Stimulated activated CD8-positive, alpha-beta memory T cell treated with anti-CD3 and anti-CD28 coated beads, Interleukin-12 subunit alpha, Interleukin-12 subunit beta, amount 100 ng/mL, for 1 hour (primary cell): ENCODE results near the gene PHF24.

Source experiments
- DNase-seq: peaks from one replicate; pipeline ENCODE4 v3.0.0-alpha.2; 2020; ENCODE audit warnings: low read depth

PHF24 gene

DNA sequence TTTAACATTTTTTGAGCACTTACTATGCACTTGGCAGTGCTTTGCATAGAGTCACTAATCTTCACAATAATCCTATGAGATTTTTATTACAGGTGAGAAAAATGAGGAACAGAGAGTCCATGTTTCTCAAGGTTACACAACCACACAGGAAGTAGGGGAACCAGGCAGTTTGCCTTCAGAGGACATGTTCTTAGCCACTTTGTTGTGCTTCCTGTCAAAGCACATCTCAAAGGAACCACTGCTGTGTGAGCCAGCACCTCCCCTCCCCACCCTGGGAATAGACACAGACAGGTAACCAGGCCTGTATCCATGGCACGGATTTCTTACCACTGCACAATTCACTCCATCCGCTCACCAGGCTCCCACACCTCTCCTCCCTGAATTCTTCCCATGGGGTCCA, 25.1 kb downstream of the PHF24 start:
- no peak for DNase-seq

DNA sequence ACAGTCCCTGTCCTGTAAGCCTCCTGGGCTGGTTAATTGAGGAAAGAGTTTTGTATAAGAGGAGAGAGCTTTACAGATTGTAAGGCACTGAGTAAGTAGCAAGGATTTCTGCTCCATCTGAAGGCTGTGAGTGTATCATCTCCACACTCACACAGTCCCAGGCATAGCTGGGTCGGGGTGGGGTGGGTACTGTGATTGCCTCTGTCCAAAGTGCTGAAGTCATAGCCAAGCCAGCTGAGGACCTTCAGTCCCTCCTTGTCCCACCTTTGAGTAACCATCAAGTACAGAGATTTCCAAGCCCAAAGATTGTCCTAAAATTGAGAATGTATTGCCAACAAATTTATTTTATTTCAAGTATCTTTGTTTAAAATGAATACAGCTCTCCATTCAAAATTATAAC, 26.0 kb downstream of the PHF24 start:
- no peak for DNase-seq

DNA sequence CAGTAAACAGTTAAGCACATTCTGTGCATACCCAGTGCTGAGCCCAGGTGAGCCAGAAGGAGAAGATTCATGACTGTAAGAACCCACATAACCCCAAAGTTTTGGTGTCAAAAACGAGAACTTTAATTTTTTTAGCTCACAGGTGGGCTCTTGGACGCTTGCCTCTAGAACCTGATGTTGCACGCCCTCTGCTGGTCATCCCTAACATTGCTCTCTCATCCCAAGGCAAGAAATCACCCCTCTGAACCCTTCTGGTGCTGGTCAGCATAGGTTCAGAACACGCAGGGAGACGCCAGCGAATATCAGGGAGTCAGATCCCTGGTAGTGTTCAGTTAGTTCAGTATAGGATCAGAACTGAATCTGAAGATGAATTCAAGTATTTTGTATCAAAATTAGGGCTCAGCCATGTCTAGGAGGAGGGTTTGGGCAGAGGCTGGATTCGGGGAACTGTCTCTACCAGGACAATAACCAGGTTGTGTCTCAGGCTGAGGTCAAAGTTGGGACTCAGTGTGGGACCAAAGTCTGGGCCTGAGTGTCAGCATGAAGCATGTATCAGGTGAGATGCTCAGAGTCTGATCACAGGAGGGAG, 27.3 kb downstream of the PHF24 start:
- DNase-seq = peak; percentile 45

DNA sequence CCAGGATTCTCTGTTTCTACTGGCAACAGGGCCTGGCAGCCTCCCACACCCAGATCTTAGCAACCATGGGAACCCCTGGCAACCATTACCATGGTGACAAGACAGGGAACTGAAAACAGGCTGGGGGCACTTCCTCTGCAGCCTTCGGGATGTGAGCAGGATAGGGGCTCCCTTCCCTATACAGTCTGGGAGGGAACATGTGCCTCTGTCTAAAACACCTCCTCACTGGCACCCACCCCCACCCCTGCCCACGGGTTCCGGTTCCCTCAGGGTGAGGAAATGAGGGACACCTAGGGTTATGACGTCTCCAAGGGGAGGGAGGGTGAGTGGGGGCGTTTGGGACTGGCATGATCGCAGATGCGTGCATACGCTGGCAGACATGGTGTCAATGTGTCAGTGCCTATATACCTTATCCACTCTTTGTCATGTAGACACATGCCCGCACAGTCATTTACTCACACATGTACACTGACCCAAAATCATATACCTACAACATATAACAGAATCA, 28.5 kb downstream of the PHF24 start:
- DNase-seq = no peak

DNA sequence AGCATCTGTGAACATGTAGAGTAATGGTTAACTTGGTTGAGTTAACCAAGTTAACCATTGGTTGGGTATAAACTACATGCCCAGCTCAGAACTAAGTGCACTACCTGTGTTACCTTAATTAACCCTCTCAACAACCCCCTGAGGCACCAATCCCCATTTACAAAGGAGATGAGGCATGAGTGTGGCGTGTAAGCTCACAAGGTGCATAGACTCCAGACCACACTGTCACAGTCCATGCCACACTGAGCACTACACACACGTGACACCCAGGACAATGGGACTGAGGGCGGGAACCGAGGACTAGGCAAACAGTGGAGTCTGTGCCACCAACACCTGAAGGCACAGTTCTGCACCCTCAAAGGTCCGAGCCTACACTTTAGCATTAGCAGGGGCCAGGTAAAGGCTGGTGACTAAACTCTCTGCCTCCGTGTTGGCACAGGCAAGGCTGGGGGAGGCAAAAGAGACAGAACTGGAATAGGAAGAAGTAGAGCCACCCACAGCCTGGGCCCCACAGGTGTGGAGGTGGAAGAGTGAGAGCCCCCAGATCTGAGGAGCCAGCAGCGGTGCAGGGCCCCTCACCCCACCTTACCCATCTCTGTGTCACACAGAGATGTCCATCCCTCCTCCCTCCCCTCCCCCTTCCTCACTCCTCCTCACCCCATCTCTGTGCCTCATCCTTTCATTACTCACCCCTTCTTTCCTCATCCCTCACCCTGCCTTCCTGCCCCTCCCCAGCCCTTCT, 29.2 kb downstream of the PHF24 start:
- no peak for DNase-seq

DNA sequence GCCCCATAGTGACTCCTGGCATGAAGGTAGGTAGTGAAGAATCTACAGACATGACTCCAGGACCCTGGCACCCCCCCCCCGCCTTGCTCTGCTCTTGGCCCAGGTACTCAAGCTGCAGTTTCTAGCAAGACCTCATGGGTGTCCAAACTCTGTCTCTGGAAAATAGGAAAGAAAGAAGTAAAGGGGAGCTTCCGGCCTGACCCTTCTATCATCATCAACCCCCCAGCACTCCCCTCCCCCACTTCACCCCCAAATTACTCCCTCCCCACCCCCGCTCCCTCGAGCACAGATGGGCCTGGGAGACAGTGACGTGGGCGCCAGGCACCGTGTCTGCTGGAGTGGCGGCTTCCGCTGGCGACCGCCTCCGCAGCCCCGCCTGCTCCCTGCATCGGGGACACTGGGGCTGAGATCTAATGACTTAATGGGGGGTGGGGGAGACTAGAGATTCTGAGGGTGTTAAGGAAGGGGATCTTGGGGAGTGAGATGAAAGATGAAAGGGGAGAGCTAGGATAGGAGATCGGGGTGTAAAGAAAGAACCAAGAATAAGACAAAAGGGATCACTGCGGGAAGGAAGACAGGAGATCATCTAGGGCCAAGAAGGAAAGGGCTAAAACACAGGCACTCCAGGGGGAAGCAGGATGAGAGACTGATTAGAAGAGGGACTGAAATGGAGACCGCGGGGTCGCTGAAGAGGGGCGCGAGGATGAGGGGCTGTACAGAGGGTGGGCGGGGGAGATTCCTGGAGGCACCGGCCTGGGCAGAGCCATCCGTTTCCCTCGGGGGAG, 30.3 kb downstream of the PHF24 start:
- DNase-seq = no peak

DNA sequence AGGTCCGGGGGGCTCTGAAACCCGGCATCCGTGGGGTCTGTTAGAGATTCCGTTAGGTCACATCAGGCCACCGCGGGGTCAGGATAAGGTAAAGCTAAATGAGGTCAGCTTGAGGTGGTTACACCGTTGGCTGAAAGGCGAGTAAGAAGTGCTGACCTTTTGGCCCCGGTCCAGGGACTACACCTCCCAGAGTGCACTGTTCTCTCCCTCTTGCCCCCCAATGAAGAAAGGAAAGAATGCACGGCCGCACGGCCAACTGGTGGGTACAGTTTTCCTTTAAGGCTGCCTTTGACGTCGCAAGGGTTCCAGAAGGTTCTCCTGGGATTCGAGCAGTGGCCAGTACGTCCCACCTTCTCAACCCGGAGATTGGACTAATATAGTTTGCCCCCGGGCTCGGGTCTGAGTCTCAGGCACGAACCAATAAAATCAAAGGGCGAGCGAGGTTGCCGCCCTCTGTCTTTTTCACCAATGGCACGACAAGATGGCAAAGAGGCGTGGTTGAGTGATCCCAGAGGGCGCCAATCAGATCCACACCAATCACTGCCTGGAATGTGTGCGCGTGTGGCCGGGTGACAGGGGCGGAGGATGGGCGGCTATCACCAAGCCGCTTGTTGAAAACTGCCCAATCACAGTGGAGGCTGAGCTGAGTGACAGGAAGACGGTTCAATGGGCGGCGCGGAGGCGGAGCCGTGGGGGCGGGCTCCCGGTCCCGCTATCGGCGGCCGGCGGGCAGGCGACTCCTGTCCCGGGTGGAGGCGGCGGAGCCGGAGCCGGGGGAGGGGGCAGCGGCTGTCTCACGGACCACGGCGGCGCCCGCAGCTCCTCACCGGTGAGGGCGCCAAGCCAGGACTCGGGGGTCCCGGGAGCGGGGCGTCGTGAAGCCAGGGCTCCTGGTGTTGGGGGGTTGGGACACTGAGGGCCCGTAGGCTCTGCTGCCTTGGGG, 31.2 kb downstream of the PHF24 start, which contains the start of gene DNAJB5:
Gene DNAJB5, plus strand, starts transcription at position 743 of the 943 bp plus-strand sequence. CDS start 886 bp downstream, outside the sequence.
- DNase-seq = peak; percentile 93

DNA sequence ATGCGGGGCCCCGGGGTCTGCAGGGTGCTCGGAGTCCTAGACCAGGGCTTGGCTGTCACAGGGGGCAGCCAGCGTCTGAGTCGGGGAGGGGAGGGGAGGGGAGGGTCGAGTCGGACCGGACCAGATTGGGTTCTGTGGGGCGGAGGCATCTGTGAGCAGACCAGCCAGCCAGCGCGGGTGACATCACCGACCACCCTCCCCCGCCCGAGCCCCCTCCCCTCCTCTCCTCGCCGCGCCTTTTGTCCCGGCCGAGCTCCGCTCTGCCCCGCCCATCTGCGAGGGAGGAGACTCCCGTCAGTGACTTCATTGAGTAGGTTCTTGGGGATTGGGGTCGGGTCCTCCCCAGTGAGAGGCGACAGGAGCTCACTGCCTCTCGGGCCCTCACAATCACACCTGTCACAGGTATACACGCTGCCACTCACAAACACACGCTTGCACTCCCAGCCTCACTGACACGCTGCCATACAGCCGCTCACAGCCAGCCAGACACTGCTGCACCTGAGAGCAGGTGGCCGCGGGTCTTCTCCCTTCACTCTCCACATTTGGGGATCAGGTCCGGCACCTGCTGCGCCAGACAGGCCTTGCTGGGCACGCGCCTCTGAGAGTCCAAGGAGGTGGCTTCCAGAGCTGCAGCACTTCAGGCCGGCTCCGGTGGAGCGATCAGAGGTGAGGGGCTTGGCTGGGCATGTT, 32.0 kb downstream of the PHF24 start:
- no peak for DNase-seq

DNA sequence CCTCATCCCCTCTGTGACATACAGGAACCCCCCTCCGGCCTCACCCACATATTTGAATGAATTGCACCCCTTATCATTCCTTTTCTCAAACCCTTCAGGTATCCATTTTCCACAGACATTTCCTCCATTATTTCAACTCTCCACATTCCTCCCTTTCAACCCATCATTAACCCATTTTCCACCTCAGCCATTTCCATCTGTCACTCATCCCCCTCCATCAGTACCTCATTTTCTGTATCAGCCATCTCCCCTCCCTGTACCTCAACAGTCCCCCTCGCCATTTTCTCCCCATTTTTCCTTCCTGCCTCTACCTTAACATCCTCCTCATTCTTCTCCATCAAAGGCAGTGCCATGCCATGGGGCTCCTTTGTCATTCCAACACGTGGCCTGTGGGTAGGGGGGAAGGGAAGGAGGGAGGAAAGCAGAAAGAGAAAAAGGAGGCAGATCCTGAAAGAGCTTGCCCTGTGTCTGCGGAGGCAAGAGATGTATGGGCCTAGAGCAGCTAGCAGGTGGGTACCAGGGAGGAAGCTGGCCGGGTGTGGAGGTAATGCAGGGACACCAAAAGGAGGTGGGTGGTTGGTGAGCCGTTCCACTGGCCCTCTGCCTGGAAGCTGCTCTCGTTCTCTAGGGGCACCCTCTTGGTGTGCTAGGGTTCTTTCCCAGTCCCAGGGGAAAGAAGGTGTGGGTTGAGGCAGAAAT, 33.0 kb downstream of the PHF24 start:
- no peak for DNase-seq

DNA sequence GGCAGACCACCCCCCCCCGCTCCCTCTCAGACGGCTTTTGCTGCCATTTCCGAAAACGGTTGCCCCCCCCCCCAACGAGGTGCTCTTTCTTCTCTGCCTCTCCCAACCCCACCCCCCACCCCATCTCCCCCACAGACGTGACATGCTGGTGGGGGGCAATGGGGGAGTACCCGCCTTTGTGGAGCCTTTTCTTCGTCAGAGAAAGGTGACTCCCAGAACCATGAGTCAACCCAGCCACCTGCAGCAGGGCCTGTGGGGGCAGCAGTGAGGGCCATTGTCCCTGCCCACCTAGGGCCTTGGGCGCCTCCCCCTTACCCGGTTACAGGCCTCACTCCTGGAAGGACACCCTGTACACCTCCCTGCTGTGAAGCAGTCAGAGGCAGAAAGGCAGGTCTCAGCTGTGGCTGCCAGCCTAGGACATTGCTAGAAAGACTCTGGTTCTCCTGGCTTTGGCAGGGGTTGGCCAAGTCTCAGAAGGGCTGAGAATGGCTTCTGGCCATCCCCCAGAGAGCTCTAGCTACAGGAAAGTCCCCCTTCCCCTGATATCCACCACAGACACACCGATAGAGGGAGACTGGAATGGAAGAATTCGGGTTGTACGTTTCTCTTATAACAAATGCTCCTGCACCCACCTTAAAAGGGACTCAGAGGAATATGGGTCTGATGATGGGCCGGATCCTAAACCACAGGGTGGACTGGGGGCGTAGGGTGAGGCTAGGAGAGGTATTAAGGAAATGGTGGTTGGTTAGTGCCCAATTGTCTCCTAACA, 33.7 kb downstream of the PHF24 start:
- no peak for DNase-seq

DNA sequence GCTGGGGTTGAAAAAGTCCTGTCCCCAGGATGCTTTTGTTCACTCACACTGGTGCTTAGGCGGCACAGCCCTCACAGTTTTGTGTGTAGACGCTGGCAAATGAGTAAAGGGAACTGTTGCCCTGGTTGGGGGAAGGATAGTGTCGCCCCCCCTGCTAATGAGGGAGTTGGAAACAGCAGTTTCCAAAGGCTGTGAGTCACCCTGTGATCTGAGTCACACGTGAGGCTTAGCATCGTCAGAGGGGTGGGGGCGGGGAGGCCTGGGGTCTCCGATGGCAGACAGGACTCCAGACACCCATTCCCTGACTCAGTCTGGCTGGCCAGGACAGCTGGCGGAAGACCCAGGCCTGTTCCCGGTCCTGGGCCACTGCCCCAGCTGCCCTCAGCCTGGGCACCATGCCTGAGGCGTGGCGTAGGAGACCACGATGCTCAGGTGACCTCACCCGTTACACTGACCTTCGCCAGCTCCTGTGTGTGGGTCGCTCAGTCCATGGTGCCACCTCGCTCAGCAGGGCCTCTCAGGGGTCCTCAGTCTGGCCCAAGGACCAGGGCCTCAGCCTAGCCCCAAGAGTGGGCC, 34.4 kb downstream of the PHF24 start:
- DNase-seq = no peak

DNA sequence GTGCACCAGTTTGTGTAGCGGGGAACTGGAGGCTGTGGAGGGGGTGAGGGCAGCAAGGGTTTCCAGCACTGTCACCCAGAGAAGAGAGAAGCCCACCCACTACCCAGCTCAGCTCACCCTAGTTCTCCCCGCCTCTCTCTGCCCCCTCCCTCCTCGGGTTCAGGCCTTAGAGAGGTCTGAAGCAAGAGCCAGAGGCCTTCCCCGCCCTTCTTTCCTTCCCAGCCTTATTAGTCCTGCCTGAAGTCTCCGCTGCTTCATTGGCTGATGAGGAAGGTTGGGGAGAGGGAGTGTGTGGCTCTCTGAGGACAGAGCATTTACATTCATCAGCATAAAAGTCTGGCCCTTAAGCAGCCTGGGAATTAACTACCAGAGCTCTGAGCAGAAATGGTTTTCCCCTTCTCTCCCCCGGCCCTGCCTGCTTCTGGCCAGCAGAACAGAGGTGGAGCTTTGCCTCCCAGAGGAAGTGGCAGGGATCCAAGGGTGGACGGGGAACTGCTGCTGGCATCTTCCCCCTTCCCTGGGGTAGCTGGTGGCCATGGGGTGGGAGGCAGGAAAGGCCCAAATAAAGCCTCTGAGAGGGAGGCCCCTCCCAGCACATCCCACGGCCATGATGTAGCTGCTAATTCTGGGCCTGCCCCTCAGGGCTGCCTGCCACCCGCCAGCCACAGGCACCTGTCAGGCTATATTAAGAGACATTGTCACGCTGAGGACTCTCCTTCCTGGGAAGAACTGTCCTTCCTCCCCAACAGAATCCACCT, 35.6 kb downstream of the PHF24 start:
- DNase-seq = no peak

DNA sequence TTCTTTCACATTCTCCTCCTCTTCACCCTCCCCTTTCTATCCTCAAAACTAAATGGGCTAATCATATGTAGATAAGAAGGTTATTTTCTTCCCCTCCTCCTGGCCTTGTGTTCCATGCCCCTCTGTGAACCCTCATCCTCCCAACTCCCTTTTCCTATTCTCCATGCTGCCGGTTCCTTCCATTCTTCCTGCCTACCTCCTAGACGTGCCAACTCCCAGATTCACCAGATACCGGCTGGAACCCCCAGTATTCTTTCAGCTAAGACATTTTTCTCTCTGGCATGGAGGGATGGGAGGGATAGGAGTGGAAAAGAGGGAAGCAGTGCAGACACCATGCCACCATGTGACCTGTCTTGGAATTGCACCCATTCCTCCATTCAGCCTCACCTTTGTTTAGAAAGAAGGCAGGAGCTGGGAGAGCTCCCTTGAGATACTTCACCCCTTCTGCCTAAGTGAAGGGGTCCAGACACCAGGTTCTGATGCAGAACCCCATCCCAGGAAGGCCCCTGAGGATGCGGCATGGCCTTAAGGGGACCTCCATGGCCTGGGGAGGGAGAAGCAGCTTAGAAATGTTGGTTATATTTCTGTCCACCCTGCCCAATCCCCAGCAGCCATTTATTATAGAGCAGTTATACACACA, 36.3 kb downstream of the PHF24 start:
- DNase-seq = no peak

DNA sequence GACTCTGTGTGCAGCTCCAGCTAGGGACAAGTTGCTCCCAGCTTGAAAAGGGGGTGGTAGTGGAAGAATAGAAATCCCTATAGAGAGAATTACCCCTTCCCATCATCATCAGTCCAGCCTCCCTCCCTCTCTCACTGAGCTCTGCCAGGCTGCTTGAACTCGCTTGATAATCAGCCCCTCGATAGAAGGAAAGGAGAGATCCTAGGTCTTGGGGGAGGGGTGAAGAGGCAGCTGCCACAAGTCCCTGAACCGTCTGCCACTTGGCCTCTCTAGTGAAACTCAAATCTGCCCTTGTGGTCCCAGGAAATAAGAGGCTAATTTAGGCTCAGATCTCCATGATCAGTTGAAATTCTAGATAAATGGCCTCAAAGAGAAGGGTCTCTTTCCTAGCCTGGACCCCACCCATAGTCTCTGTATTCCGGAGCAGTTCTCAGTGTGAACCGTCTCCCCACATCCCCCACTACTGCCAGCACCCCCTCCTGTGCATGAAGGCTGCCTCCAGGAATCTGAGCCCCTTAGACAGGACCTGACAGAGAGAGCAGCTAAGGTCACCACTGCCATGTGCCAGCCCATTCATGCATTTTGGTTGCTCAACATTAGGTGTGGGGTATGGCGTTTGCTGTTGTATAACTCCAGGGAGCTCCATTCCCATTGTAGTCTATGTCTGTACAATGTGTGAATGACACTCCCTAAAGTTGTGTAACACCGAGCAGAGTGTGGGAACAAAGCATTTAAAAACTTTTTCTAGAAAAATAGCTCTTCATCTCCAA, 37.0 kb downstream of the PHF24 start:
- no peak for DNase-seq

DNA sequence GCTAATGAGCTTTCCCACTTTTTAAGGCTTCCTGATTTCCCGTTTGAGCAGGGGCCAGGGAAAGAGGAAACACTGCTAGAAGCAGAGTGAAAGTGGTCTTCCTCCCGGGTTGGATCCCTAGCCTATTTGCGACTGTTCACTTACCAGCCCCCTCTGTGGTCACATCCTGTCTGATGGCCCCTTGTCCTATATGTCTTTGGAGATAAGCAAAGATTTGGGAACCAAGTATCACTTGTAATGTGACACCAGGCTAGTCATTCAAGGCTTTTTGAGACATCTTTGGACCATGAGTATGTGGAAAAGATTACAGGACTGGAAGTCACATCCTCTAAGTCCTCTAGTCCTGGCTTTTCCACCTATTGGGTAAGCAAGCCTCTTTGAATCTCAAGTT, 37.6 kb downstream of the PHF24 start:
- no peak for DNase-seq

DNA sequence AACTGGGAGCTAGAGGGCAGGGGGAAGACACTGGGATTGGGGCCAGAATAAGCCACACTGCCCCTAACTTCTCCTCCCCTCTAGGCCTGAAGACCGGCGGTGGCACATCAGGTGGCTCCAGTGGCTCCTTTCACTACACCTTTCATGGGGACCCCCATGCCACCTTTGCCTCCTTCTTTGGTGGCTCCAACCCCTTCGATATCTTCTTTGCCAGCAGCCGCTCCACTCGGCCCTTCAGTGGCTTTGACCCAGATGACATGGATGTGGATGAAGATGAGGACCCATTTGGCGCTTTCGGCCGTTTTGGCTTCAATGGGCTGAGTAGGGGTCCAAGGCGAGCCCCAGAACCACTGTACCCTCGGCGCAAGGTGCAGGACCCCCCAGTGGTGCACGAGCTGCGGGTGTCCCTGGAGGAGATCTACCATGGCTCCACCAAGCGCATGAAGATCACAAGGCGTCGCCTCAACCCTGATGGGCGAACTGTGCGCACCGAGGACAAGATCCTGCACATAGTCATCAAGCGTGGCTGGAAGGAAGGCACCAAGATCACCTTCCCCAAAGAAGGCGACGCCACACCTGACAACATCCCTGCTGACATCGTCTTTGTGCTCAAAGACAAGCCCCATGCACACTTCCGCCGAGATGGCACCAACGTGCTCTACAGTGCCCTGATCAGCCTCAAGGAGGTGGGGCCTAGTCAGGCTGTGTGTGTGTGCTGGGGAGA, 38.3 kb downstream of the PHF24 start:
- no peak for DNase-seq

DNA sequence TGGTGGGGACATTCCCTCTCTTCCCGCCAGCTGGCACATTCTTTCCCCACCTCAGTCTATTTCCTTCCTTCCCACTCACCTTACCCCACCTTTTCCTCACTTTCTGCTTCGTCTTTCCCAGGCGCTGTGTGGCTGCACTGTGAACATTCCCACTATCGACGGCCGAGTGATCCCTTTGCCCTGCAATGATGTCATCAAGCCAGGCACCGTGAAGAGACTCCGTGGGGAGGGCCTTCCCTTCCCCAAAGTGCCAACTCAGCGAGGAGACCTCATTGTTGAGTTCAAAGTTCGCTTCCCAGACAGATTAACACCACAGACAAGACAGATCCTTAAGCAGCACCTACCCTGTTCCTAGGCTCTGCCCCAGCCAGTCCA, 38.8 kb downstream of the PHF24 start:
- DNase-seq = no peak
